HG03045 (cell line): ENCODE data around the gene FHL3.

Experiments used
- ATAC-seq: cut with Tn5 transposase; IDR thresholded peaks from one replicate; pipeline ENCODE4 v1.9.1; 2021; ENCODE audit warnings: mild to moderate bottlenecking, moderate library complexity; ENCODE audit not compliant: unreplicated experiment

FHL3 gene

DNA sequence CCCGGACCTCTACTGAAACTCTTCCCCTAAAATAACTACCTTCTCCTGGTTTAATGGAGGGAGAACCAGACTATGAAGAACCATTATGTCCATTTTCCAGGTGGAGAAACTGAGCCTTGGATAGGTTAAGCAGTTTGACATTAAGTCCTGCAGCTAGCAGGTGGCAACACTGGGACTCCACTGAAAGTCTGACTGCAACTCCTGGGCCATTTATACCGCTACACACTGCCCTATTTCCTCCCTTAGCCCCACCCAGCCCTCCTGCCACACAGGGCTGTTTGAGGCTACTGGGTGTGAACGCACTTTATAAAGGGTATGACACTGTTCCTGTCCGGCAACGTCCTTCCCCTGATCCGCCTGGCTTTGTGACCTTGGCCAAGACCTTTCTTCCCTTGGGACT lies 58.0 kb downstream of the FHL3 start:
- ATAC-seq = no peak
